GM23248 (cell line): Measurements from ENCODE around the gene GRIA1. TPM values are rescaled to one million over a fixed set of nuclear protein-coding genes. Genes with fewer than 3 reads are reported as not detected.

ENCODE experiments used
- DNase-seq: peaks from one replicate; pipeline ENCODE4 v3.0.0-alpha.2; 2015
- H2AFZ ChIP-seq: fragments of 200-600 bp; sonication (generic); 2 replicates; pipeline ENCODE4 v1.6.1; 2016; ENCODE audit warnings: antibody characterized with exemption
- H3F3A ChIP-seq: fragments of 200-600 bp; sonication (generic); 2 replicates; pipeline ENCODE4 v1.6.1; 2016; ENCODE audit warnings: mild to moderate bottlenecking, antibody characterized with exemption, mixed run types; ENCODE audit not compliant: insufficient read depth
- H3K27ac ChIP-seq: fragments of 200-600 bp; sonication (generic); 2 replicates; pipeline ENCODE4 v1.5.1; 2016; ENCODE audit warnings: mild to moderate bottlenecking
- H3K27me3 ChIP-seq: fragments of 200-600 bp; sonication (generic); replicated peaks from 2 replicates; pipeline ENCODE4 v1.6.1; 2016; ENCODE audit warnings: mild to moderate bottlenecking; ENCODE audit not compliant: insufficient read depth
- H3K36me3 ChIP-seq: fragments of 200-600 bp; sonication (generic); 2 replicates; pipeline ENCODE4 v1.6.1; 2016; ENCODE audit warnings: low read depth, mild to moderate bottlenecking
- H3K4me1 ChIP-seq: fragments of 200-600 bp; sonication (generic); 2 replicates; pipeline ENCODE4 v1.6.1; 2016; ENCODE audit warnings: mild to moderate bottlenecking; ENCODE audit not compliant: insufficient read depth
- H3K4me2 ChIP-seq: fragments of 200-600 bp; sonication (generic); one replicate; pipeline ENCODE4 v1.6.1; 2016; ENCODE audit warnings: mild to moderate bottlenecking; ENCODE audit not compliant: unreplicated experiment
- H3K4me3 ChIP-seq: fragments of 200-600 bp; sonication (generic); 2 replicates; pipeline ENCODE4 v1.5.1; 2016; ENCODE audit warnings: mild to moderate bottlenecking
- H3K79me2 ChIP-seq: fragments of 200-600 bp; sonication (generic); 2 replicates; pipeline ENCODE4 v1.6.1; 2016; ENCODE audit warnings: mild to moderate bottlenecking; ENCODE audit not compliant: insufficient read depth
- H3K9ac ChIP-seq: fragments of 200-600 bp; sonication (generic); 2 replicates; pipeline ENCODE4 v1.6.1; 2016; ENCODE audit warnings: mild to moderate bottlenecking
- H3K9me2 ChIP-seq: fragments of 200-600 bp; sonication (generic); 2 replicates; pipeline ENCODE4 v1.6.1; 2016; ENCODE audit warnings: mixed run types, mild to moderate bottlenecking, moderate library complexity; ENCODE audit not compliant: insufficient read depth
- H3K9me3 ChIP-seq: fragments of 200-600 bp; sonication (generic); one replicate; pipeline ENCODE4 v1.6.1; 2017; ENCODE audit warnings: low read depth
- H4K20me1 ChIP-seq: fragments of 200-600 bp; sonication (generic); 2 replicates; pipeline ENCODE4 v1.6.0; 2016; ENCODE audit not compliant: insufficient read depth
- EZH2 ChIP-seq: fragments of 200-600 bp; sonication (generic); IDR thresholded peaks from 2 replicates; pipeline ENCODE4 v1.6.1; 2018; ENCODE audit warnings: antibody characterized with exemption, mild to moderate bottlenecking; ENCODE audit not compliant: insufficient read depth, poor library complexity, severe bottlenecking
- EZH2phosphoT487 ChIP-seq: fragments of 200-600 bp; sonication (generic); IDR thresholded peaks from 2 replicates; pipeline ENCODE4 v1.6.1; 2018; ENCODE audit warnings: antibody characterized with exemption, moderate library complexity, mild to moderate bottlenecking, low read depth; ENCODE audit not compliant: insufficient read depth
- WGBS, 2 experiments: methylation state at CpG; one replicate each; pipeline ENCODE4 v1.1.6; 2015 to 2017; ENCODE audit warnings: low lambda C conversion rate in 2 of 2, low coverage in 1 of 2; ENCODE audit errors: missing lambda C conversion rate in 2 of 2; 5-methylcytosine and 5-hydroxymethylcytosine counted together
- in situ Hi-C: fragments of 300-500 bp; cut with MboI; formaldehyde crosslinking; loops from 2 replicates; pipeline ENCODE4 v1.15.0; 2020
- polyA plus RNA-seq: library from polyadenylated mRNA; unstranded; fragments of >200 nt; fragmentation: Nextera tagmentation; extraction: Ambion mirVana; gene quantifications from 2 replicates; pipeline ENCODE4 v1.2.1, GENCODE V29; 2016
- total RNA-seq: library from RNA; depleted of rRNA; stranded (reverse); fragments of >200 nt; shearing (Covaris generic); gene quantifications from 2 replicates; pipeline ENCODE4 v1.2.3, GENCODE V29; 2014; rRNA removed

Gene GRIA1
- total RNA-seq (0.11 and 0.76 TPM in 2 replicates), polyA plus RNA-seq (0.04 and 0.13 TPM in 2 replicates)

- Histone ChIP-seq H3K79me2 (no peaks in the 10 kb centered on the region), H3K27ac (no peak within 1 kb of the TSS), H4K20me1 (no peaks in the 10 kb centered on the region), H3K4me3 (peak within 1 kb of the TSS; percentile 42), H3K9me2 (no peaks in the 10 kb centered on the region), H3F3A (peaks cover 12% of the 10 kb centered on the region), H3K27me3 (no peaks in the 10 kb centered on the region), H3K4me2 (peak within 1 kb of the TSS; percentile 80), H3K9me3 (no peaks in the 10 kb centered on the region), H3K4me1 (peaks cover 15% of the 10 kb centered on the region), H3K36me3 (no peaks in the 10 kb centered on the region), H3K9ac (no peak within 1 kb of the TSS), H2AFZ (peak within 1 kb of the TSS; percentile 60)
- in situ Hi-C loops: loop anchor here (25.0 kb wide), 1 partner anchor 928 kb away; no protein-coding TSS in a partner anchor
- peak; percentile 40 for DNase-seq
- 17 to 22% methylated on average over 19 to 20 of the region's 20 CpGs for WGBS, 2 experiments
- no peak for TF ChIP-seq EZH2
- TF ChIP-seq EZH2phosphoT487: no peak
Measured at GRCh38 chr5:153490118-153491037, at the start of gene GRIA1. Gene GRIA1, plus strand, starts transcription at chr5:153490670.

DNA sequence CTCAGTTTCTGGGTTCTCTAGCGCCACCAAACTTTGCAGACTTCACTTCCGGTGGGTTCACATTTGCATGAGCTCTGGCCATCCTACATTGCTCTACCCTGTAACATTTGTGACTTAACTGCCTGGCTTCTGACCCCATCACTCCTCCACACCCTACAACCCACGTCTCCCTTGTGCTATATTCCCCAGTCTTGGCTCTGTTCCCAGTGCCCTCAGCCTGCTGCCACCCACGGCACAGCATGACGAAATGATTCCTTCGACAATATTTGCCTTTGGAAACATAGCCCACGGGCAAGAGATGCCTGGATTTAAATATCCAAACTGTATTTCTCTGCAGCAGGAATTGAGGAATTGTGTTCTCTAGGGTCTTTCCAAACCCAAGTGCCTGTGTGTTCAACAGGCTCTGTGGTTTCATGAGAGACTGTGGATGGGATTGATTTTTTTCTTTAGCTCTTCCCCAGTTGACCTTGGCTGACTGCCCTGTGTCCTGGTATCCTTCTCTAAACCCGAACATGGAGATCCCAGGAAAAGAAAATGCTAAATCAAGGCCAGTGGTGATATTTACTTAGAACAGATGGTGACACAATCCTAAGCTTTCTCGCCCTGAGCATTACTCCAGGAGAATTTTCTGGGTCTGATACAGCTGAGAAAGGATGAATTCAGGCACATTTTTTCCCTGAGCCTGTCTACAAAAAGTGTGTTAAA lies 44.4 kb upstream of the GRIA1 start:
- H3K4me3 ChIP-seq: no peak overlapping the region
- TF ChIP-seq EZH2phosphoT487: no peak
- TF ChIP-seq EZH2: no peak
- no peak overlapping the region for H3K4me2 ChIP-seq

GRCh38 chr5:153447534-153447933 lies 42.9 kb upstream of the GRIA1 start:
- Histone ChIP-seq H4K20me1 (no peaks in the 10 kb centered on the region), H3K9ac (no peak overlapping the region), H3K27me3 (no peaks in the 10 kb centered on the region), H3K4me3 (no peak overlapping the region), H2AFZ (no peak overlapping the region), H3F3A (no peaks in the 10 kb centered on the region), H3K79me2 (no peaks in the 10 kb centered on the region), H3K4me1 (no peaks in the 10 kb centered on the region), H3K36me3 (no peaks in the 10 kb centered on the region), H3K9me3 (no peaks in the 10 kb centered on the region), H3K4me2 (no peak overlapping the region), H3K27ac (no peak overlapping the region), H3K9me2 (no peaks in the 10 kb centered on the region)
- DNase-seq: no peak
- 71 to 77% methylated on average over 8 of the region's 8 CpGs for WGBS, 2 experiments
- in situ Hi-C loops: no loop called here
- TF ChIP-seq EZH2phosphoT487 (no peak), EZH2 (no peak)

More for the DNA sequence above, 44.4 kb upstream of the GRIA1 start:
- in situ Hi-C loops: no loop called here
- Histone ChIP-seq H3F3A (no peaks in the 10 kb centered on the region), H3K9me3 (no peaks in the 10 kb centered on the region), H3K27ac (no peak overlapping the region), H3K4me1 (no peaks in the 10 kb centered on the region), H4K20me1 (no peaks in the 10 kb centered on the region), H3K36me3 (no peaks in the 10 kb centered on the region), H3K9me2 (no peaks in the 10 kb centered on the region), H2AFZ (no peak overlapping the region), H3K9ac (no peak overlapping the region), H3K79me2 (no peaks in the 10 kb centered on the region), H3K27me3 (no peaks in the 10 kb centered on the region)
- peak; percentile 10 for DNase-seq
- 53 to 57% methylated on average over 9 of the region's 9 CpGs for WGBS, 2 experiments

DNA sequence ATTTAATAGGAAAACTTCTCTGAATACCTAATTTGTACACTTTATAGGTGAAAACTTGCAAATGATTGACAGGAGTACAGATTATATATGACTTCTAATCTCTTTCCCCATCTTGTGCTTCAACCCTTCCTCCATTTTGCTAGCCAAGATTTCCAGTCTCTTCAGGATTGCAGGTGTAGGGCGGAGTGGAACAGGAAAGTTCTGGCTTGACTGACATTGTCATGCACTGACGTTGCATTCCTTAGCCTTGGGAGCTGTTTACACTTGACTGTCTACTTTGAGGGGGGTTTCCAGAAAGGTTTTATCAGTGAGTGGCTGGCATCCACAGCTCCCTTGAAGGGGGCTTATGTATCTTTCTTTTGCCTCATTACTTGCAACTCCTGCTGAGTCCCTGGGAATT lies 34.1 kb upstream of the GRIA1 start:
- Histone ChIP-seq H3K4me1 (no peaks in the 10 kb centered on the region; the same call in 1 of the 2 replicates), H3K4me2 (no peak overlapping the region), H3K27me3 (no peaks in the 10 kb centered on the region), H3K9me3 (no peaks in the 10 kb centered on the region), H3K27ac (no peak overlapping the region), H3F3A (no peaks in the 10 kb centered on the region), H3K4me3 (no peak overlapping the region), H3K9me2 (no peaks in the 10 kb centered on the region), H4K20me1 (no peaks in the 10 kb centered on the region), H2AFZ (no peak overlapping the region), H3K36me3 (no peaks in the 10 kb centered on the region), H3K79me2 (no peaks in the 10 kb centered on the region), H3K9ac (no peak overlapping the region)
- no peak for DNase-seq
- 69 to 73% methylated on average over 2 of the region's 2 CpGs for WGBS, 2 experiments
- in situ Hi-C loops: no loop called here
- TF ChIP-seq EZH2phosphoT487 (no peak), EZH2 (no peak)
